Measurements from ENCODE around the gene SHB.
"Not testable (repeated sequence)": the region's sequence is repeated elsewhere in the genome, so short reads cannot be mapped to it uniquely, and the experiment has no call there.

Gene SHB

GRCh38 chr9:37969558-37970300 lies 99.3 kb downstream of the SHB start:
- DNase-seq (ENCODE audit: low spot score) = no peak

- DNase-seq (ENCODE audit: low spot score) = no peak
These were observed 99.9 kb downstream of the SHB start for GRCh38 chr9:37969130-37969529.

- DNase-seq (ENCODE audit: low spot score) = no peak
These were observed 100.8 kb downstream of the SHB start for GRCh38 chr9:37968228-37968701.

GRCh38 chr9:37967761-37968080 lies 101.3 kb downstream of the SHB start:
- no peak for DNase-seq (ENCODE audit: low spot score)

- DNase-seq (ENCODE audit: low spot score) = no peak
These were observed 101.8 kb downstream of the SHB start for GRCh38 chr9:37967014-37967760.

GRCh38 chr9:37966412-37967013 lies 102.5 kb downstream of the SHB start:
- no peak for DNase-seq (ENCODE audit: low spot score)

- DNase-seq (ENCODE audit: low spot score) = not testable (repeated sequence)
These were observed 103.2 kb downstream of the SHB start for GRCh38 chr9:37965676-37966345.

- no peak for DNase-seq (ENCODE audit: low spot score)
These were observed 103.9 kb downstream of the SHB start for GRCh38 chr9:37965116-37965515.

- DNase-seq (ENCODE audit: low spot score) = no peak
These were observed 104.3 kb downstream of the SHB start for GRCh38 chr9:37964740-37965081.

GRCh38 chr9:37963936-37964739 lies 104.9 kb downstream of the SHB start:
- DNase-seq (ENCODE audit: low spot score) = no peak

- no peak for DNase-seq (ENCODE audit: low spot score)
These were observed 107.7 kb downstream of the SHB start for GRCh38 chr9:37961351-37961750.

- no peak for DNase-seq (ENCODE audit: low spot score)
These were observed 108.4 kb downstream of the SHB start for GRCh38 chr9:37960631-37961030.

GRCh38 chr9:37959976-37960375 lies 109.1 kb downstream of the SHB start:
- no peak for DNase-seq (ENCODE audit: low spot score)

GRCh38 chr9:37958154-37958553 lies 110.9 kb downstream of the SHB start:
- no peak for DNase-seq (ENCODE audit: low spot score)

- DNase-seq (ENCODE audit: low spot score) = no peak
These were observed 111.4 kb downstream of the SHB start for GRCh38 chr9:37957664-37957953.

GRCh38 chr9:37956904-37957663 lies 111.9 kb downstream of the SHB start:
- no peak for DNase-seq (ENCODE audit: low spot score)

GRCh38 chr9:37956423-37956820 lies 112.6 kb downstream of the SHB start:
- DNase-seq (ENCODE audit: low spot score) = no peak

- DNase-seq (ENCODE audit: low spot score) = no peak
These were observed 113.1 kb downstream of the SHB start for GRCh38 chr9:37955781-37956422.

GRCh38 chr9:37954581-37954981 lies 114.4 kb downstream of the SHB start:
- DNase-seq (ENCODE audit: low spot score) = no peak

- peak; percentile 82 for DNase-seq (ENCODE audit: low spot score)
These were observed 115.1 kb downstream of the SHB start for GRCh38 chr9:37953775-37954437.
